ENCODE measurements around the gene POU2F1. TPM values are rescaled to one million over a fixed set of nuclear protein-coding genes. Genes with fewer than 3 reads are reported as not detected.

POU2F1 gene
- total RNA-seq, 1 experiment from 2014 or later = 11.6 TPM

DNA sequence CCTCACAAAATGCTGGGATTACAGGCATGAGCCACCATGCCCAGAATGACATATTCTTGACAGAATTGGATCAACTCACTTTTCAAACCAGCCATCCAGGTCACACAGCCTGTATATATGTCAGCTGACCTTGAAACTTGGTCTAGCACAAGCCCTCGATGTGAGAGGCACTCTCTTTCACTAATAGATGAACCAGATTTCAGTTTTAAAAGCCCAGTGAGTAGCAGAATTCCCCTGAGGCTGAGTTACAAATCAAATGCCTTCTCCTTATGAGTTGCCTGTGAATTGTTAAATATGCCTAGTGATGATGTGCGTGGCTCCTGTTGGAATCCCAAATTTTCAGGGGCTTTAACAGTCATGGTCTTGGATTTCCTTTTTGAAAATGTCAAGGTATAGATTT is 208.9 kb downstream of the POU2F1 start:
- intact Hi-C loops (cut with micrococcal nuclease) = no loop called here
- DNase-seq (ENCODE audit: unreplicated experiment) = no peak
- Mint-ChIP-seq H3K27me3 (ENCODE audit: insufficient read depth, unreplicated experiment) (no peaks in the 10 kb centered on the region), H3K9me3 (ENCODE audit: unreplicated experiment) (no peaks in the 10 kb centered on the region), H3K27ac (ENCODE audit: low read depth, unreplicated experiment) (no peak overlapping the region), H3K4me1 (ENCODE audit: insufficient read depth, unreplicated experiment) (no peaks in the 10 kb centered on the region), H3K36me3 (ENCODE audit: insufficient read depth, unreplicated experiment) (no peaks in the 10 kb centered on the region), H3K4me3 (ENCODE audit: unreplicated experiment) (no peak overlapping the region)
- TF ChIP-seq, protein P1, sequence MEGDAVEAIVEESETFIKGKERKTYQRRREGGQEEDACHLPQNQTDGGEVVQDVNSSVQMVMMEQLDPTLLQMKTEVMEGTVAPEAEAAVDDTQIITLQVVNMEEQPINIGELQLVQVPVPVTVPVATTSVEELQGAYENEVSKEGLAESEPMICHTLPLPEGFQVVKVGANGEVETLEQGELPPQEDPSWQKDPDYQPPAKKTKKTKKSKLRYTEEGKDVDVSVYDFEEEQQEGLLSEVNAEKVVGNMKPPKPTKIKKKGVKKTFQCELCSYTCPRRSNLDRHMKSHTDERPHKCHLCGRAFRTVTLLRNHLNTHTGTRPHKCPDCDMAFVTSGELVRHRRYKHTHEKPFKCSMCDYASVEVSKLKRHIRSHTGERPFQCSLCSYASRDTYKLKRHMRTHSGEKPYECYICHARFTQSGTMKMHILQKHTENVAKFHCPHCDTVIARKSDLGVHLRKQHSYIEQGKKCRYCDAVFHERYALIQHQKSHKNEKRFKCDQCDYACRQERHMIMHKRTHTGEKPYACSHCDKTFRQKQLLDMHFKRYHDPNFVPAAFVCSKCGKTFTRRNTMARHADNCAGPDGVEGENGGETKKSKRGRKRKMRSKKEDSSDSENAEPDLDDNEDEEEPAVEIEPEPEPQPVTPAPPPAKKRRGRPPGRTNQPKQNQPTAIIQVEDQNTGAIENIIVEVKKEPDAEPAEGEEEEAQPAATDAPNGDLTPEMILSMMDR (IDR thresholded peaks at IDR 0.05; ENCODE audit: unreplicated experiment) = no peak
- BruUV-seq (replicated peaks) = no TSS peak
- ChIA-PET POLR2A (interaction anchor here (2.1 kb wide), 1 partner anchor 12 kb away, joined by 6 read pairs; no protein-coding TSS in a partner anchor), CTCF (interaction anchor here (0.7 to 12.9 kb wide), 3 partner anchors 13 to 1935 kb away, joined by 3 to 105 read pairs (median 3); no protein-coding TSS in a partner anchor)

DNA sequence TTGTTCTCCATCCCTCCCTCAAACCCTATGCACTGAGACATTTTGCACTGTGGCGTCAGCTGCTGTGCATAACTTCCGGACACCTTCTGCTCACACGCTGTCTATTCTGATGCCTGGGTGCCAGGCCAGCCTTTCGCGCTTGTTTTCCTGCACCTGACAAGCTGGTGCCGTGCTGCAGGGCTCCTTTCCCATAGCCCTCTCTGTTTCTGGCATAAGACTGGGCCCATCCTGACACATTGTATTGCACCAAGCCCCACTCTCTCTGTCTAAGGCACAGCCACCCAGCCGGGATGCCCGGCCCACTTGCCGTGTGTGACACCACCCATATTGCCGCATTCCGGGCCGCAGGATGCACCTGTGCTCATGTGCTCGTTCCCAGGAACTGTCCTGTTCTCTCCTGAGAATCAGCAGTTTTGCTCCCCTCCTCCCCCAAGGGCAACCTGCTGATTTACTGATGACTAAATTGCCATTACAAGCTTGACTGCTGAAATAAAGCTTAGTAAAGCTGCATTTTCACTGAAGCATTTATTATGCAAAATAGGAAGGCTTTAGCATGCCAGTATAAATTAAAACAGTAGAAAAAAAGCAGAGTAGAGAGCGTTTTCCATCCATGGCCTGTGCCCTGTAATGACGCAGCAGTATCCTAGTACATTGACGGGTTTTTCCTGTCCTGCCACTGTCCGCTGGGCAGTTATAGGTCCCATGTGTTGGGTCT is 209.6 kb downstream of the POU2F1 start:
- no peaks in the 10 kb centered on the region for H3K9me3 Mint-ChIP-seq (ENCODE audit: unreplicated experiment)
- H3K4me1 Mint-ChIP-seq (ENCODE audit: insufficient read depth, unreplicated experiment) = no peaks in the 10 kb centered on the region
- DNase-seq (ENCODE audit: unreplicated experiment) = no peak
- ChIA-PET POLR2A (no interaction called here), CTCF (interaction anchor here (0.7 to 12.9 kb wide), 4 partner anchors 12 to 1934 kb away, joined by 3 to 105 read pairs (median 8); no protein-coding TSS in a partner anchor)
- BruUV-seq (replicated peaks) = no TSS peak
- no peaks in the 10 kb centered on the region for H3K36me3 Mint-ChIP-seq (ENCODE audit: insufficient read depth, unreplicated experiment)
- no peaks in the 10 kb centered on the region for H3K27me3 Mint-ChIP-seq (ENCODE audit: insufficient read depth, unreplicated experiment)
- H3K4me3 Mint-ChIP-seq (ENCODE audit: unreplicated experiment) = no peak overlapping the region
- no peak overlapping the region for H3K27ac Mint-ChIP-seq (ENCODE audit: low read depth, unreplicated experiment)
- TF ChIP-seq, protein P1 (IDR thresholded peaks at IDR 0.05; ENCODE audit: unreplicated experiment) = no peak
- intact Hi-C loops (cut with micrococcal nuclease) = no loop called here

DNA sequence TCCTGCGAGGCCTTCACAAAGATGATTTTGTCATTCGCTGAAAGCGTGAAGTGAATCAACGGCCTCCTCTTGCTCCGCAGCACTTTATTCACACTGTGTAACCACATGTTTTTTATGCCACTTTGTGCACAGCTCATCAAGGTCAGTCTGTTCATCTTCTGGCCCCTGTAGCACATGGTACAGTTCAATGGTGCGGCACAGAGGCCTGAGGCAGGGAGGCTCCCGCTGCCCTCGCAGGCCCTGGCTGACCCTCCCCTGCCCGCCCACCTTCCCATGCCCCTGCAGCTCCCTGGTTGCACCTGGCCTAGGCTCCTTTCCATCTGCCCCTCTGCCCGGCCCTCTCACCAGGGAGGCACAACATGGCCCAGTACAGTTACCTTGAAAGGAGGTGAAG is 210.2 kb downstream of the POU2F1 start:
- intact Hi-C loops (cut with micrococcal nuclease) = no loop called here
- POLR2A ChIA-PET = interaction anchor here (0.7 kb wide), 1 partner anchor 1949 kb away, joined by 3 read pairs; no protein-coding TSS in a partner anchor
- BruUV-seq (replicated peaks) = no TSS peak
- Mint-ChIP-seq H3K27ac (ENCODE audit: low read depth, unreplicated experiment) (no peak overlapping the region), H3K36me3 (ENCODE audit: insufficient read depth, unreplicated experiment) (no peaks in the 10 kb centered on the region), H3K9me3 (ENCODE audit: unreplicated experiment) (no peaks in the 10 kb centered on the region), H3K4me1 (ENCODE audit: insufficient read depth, unreplicated experiment) (no peaks in the 10 kb centered on the region), H3K4me3 (ENCODE audit: unreplicated experiment) (no peak overlapping the region), H3K27me3 (ENCODE audit: insufficient read depth, unreplicated experiment) (no peaks in the 10 kb centered on the region)
- CTCF ChIA-PET = interaction anchor here (0.6 to 12.9 kb wide), 4 partner anchors 12 to 1494 kb away, joined by 3 to 105 read pairs (median 8); no protein-coding TSS in a partner anchor
- DNase-seq (ENCODE audit: unreplicated experiment) = no peak
- TF ChIP-seq, protein P1 (IDR thresholded peaks at IDR 0.05; ENCODE audit: unreplicated experiment) = no peak

DNA sequence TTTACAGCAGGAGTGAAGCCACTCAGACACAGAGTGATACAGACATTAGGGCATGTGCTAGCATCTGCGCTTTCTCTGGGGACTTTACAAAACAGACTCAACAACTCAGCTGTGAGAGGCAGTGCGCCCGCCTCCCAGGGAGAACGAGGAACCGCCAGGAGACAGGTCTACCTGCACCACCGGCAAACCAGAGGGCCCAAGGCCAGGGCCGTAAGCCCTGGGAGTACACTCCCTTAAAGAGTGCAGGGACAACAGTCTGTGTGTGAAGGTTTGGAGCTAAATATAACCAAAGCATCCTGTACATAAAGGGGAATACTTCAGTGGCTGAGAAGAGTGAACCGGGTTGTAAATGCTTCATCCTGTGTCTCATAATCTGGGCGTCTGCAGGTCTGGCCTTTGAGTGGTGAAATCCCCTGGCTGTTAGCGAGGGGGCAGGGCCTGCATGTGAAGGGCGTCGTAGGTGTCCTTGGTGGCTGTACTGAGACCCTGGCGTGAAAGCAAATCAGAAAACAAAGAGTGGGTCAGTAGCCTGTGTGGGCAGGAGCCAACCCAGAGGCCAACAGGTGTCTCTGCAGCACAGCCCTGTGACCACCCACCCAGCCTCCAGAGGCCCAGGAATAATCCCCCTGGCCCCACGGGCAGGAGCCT is 210.7 kb downstream of the POU2F1 start:
- Mint-ChIP-seq H3K9me3 (ENCODE audit: unreplicated experiment) (no peaks in the 10 kb centered on the region), H3K27me3 (ENCODE audit: insufficient read depth, unreplicated experiment) (no peaks in the 10 kb centered on the region), H3K36me3 (ENCODE audit: insufficient read depth, unreplicated experiment) (no peaks in the 10 kb centered on the region), H3K27ac (ENCODE audit: low read depth, unreplicated experiment) (no peak overlapping the region), H3K4me3 (ENCODE audit: unreplicated experiment) (no peak overlapping the region), H3K4me1 (ENCODE audit: insufficient read depth, unreplicated experiment) (no peaks in the 10 kb centered on the region)
- BruUV-seq (replicated peaks) = no TSS peak
- DNase-seq (ENCODE audit: unreplicated experiment) = no peak
- TF ChIP-seq, protein P1 (IDR thresholded peaks at IDR 0.05; ENCODE audit: unreplicated experiment) = no peak
- intact Hi-C loops (cut with micrococcal nuclease) = no loop called here
- ChIA-PET POLR2A (interaction anchor here (0.7 to 1.2 kb wide), 2 partner anchors 154 to 1949 kb away, joined by 3 to 6 read pairs; no protein-coding TSS in a partner anchor), CTCF (interaction anchor here (0.6 to 12.9 kb wide), 7 partner anchors 11 to 1495 kb away, joined by 3 to 105 read pairs (median 4); no protein-coding TSS in a partner anchor)
